Epithelial cell of esophagus (primary cell): ENCODE measurements around the gene MCU.

Experiments
- DNase-seq: peaks from one replicate; pipeline ENCODE4 v3.0.0; 2010; ENCODE audit warnings: low read depth
- H3K4me3 ChIP-seq: 2 replicates; pipeline ENCODE4 v1.5.1; 2011; ENCODE audit warnings: mild to moderate bottlenecking, low read length, control low read depth
- CTCF ChIP-seq: IDR thresholded peaks from 2 replicates; pipeline ENCODE4 v1.5.1; 2011; ENCODE audit warnings: low read depth, mild to moderate bottlenecking, low read length, control low read depth, inconsistent platforms; ENCODE audit not compliant: insufficient read depth; ENCODE audit errors: missing control alignments

MCU gene

GRCh38 chr10:72881291-72881690, 189.3 kb downstream of the MCU start:
- DNase-seq: no peak
- TF ChIP-seq CTCF: no peak
- no peak overlapping the region for H3K4me3 ChIP-seq

GRCh38 chr10:72883861-72884260, 191.9 kb downstream of the MCU start:
- DNase-seq: peak; percentile 62
- no peak overlapping the region for H3K4me3 ChIP-seq
- no peak for TF ChIP-seq CTCF

GRCh38 chr10:72885953-72886352, 194.0 kb downstream of the MCU start:
- DNase-seq: no peak
- H3K4me3 ChIP-seq: no peak overlapping the region
- TF ChIP-seq CTCF: no peak

GRCh38 chr10:72886621-72887020, 194.7 kb downstream of the MCU start:
- no peak for TF ChIP-seq CTCF
- DNase-seq: no peak
- H3K4me3 ChIP-seq: no peak overlapping the region

GRCh38 chr10:72887043-72887442, 195.1 kb downstream of the MCU start:
- no peak for TF ChIP-seq CTCF
- peak; percentile 23 for DNase-seq
- H3K4me3 ChIP-seq: no peak overlapping the region

- TF ChIP-seq CTCF: no peak
- DNase-seq: no peak
- no peak overlapping the region for H3K4me3 ChIP-seq
These were observed 196.3 kb downstream of the MCU start for GRCh38 chr10:72888151-72888638.

- no peak for TF ChIP-seq CTCF
- H3K4me3 ChIP-seq: no peak overlapping the region
- DNase-seq: peak; percentile 100
These were observed 197.5 kb downstream of the MCU start for GRCh38 chr10:72889391-72889831.
